ENCODE results near the gene ATP9B. TPM values are rescaled to one million over a fixed set of nuclear protein-coding genes. Genes with fewer than 3 reads are reported as not detected.

ATP9B gene
- total RNA-seq, 1 experiment from 2014 or later, result 20.9 TPM

- H2BK15ac ChIP-seq (ENCODE audit: low read depth, low read length), result no peak overlapping the region
- no peak overlapping the region for H2BK5ac ChIP-seq (ENCODE audit: insufficient read length, low read length)
- no peak overlapping the region for H2BK120ac ChIP-seq (ENCODE audit: low read depth, low read length, poor library complexity, severe bottlenecking)
- H3K27ac Mint-ChIP-seq, result peak overlapping the region in 1 of 3 experiments; percentile 44; a peak in 1 of 7 replicates
- no peak overlapping the region for H4K91ac ChIP-seq (ENCODE audit: insufficient read length, low read depth, low read length)
- H4K20me1 ChIP-seq (ENCODE audit: control insufficient read depth, insufficient read depth, insufficient read length), result no peaks in the 10 kb centered on the region
- H3K79me1 ChIP-seq (ENCODE audit: insufficient read depth, low read depth, low read length, poor library complexity, severe bottlenecking), result no peaks in the 10 kb centered on the region
- no peak overlapping the region for H4K5ac ChIP-seq (ENCODE audit: insufficient read length, low read depth, low read length)
- H3K4me1 Mint-ChIP-seq, result peaks cover 7 to 10% of the 10 kb centered on the region in 2 experiments
- no peak overlapping the region for H3K9ac ChIP-seq (ENCODE audit: extremely low read depth, insufficient read length, low read length)
- H3K27ac ChIP-seq (ENCODE audit: insufficient read length, low read depth, low read length), result no peak overlapping the region
- H3K56ac ChIP-seq (ENCODE audit: insufficient read length, low read depth, low read length), result no peak overlapping the region
- no peak for DNase-seq
- H3K4me1 ChIP-seq (ENCODE audit: insufficient read depth, low read length), result no peaks in the 10 kb centered on the region
- H3K18ac ChIP-seq (ENCODE audit: insufficient read length, low read depth, low read length), result no peak overlapping the region
- peaks cover 4 to 11% (median 7%) of the 10 kb centered on the region in 3 experiments; a peak in 5 of 7 replicates for H3K36me3 Mint-ChIP-seq (ENCODE audit: insufficient read depth in 1 of 3, low read depth in 3 of 3)
- no peak overlapping the region; a peak in 1 of 5 replicates for H3K4me3 Mint-ChIP-seq
- no peak overlapping the region for H2AFZ ChIP-seq (ENCODE audit: low read length)
- no peak overlapping the region for H3K14ac ChIP-seq (ENCODE audit: insufficient read depth, low read length)
- no peak overlapping the region for H3K23ac ChIP-seq (ENCODE audit: insufficient read length, low read depth, low read length)
- no peaks in the 10 kb centered on the region for H3K9me3 Mint-ChIP-seq
- H3K27me3 Mint-ChIP-seq (ENCODE audit: low read depth), result peaks cover under 1% of the 10 kb centered on the region; the same call in 1 of the 2 replicates
- H4K8ac ChIP-seq (replicated peaks; ENCODE audit: insufficient read length, low read depth, low read length), result no peak overlapping the region
- no peak overlapping the region for H2AK5ac ChIP-seq (ENCODE audit: insufficient read length, low read length)
- H3K9me3 ChIP-seq (ENCODE audit: control insufficient read depth, low read depth, low read length), result no peaks in the 10 kb centered on the region
- no peak overlapping the region for H2BK12ac ChIP-seq (ENCODE audit: insufficient read length, low read depth, low read length)
- no peaks in the 10 kb centered on the region for H3K27me3 ChIP-seq (ENCODE audit: insufficient read depth, low read length)
- no peak overlapping the region for H3K4ac ChIP-seq (ENCODE audit: low read depth, low read length)
- H2BK20ac ChIP-seq (ENCODE audit: low read depth, low read length, poor library complexity, severe bottlenecking), result no peak overlapping the region
- H3T11ph ChIP-seq (ENCODE audit: low read length), result no peak overlapping the region
- no peak for TF ChIP-seq CTCF (conservative IDR thresholded peaks at IDR 0.05)
- H3K4me2 ChIP-seq (ENCODE audit: insufficient read depth, insufficient read length, low read length), result no peak overlapping the region
- WGBS (ENCODE audit: extremely low coverage, insufficient read length, low lambda C conversion rate), result no CpG with 5 or more reads among the region's 17 CpGs
- no peaks in the 10 kb centered on the region for H3K23me2 ChIP-seq (ENCODE audit: insufficient read length, low read depth, low read length, poor library complexity, severe bottlenecking)
- no peaks in the 10 kb centered on the region for H3K79me2 ChIP-seq (ENCODE audit: insufficient read depth, low read length)
Measured at GRCh38 chr18:79373736-79374135, 304.5 kb downstream of the ATP9B start.
